Measurements from ENCODE around the gene AXDND1.
A peak's percentile ranks its signal among the peaks of the same experiment; 100 is the strongest.
"Not testable (repeated sequence)": the region's sequence is repeated elsewhere in the genome, so short reads cannot be mapped to it uniquely, and the experiment has no call there.

The AXDND1 gene, protein sequence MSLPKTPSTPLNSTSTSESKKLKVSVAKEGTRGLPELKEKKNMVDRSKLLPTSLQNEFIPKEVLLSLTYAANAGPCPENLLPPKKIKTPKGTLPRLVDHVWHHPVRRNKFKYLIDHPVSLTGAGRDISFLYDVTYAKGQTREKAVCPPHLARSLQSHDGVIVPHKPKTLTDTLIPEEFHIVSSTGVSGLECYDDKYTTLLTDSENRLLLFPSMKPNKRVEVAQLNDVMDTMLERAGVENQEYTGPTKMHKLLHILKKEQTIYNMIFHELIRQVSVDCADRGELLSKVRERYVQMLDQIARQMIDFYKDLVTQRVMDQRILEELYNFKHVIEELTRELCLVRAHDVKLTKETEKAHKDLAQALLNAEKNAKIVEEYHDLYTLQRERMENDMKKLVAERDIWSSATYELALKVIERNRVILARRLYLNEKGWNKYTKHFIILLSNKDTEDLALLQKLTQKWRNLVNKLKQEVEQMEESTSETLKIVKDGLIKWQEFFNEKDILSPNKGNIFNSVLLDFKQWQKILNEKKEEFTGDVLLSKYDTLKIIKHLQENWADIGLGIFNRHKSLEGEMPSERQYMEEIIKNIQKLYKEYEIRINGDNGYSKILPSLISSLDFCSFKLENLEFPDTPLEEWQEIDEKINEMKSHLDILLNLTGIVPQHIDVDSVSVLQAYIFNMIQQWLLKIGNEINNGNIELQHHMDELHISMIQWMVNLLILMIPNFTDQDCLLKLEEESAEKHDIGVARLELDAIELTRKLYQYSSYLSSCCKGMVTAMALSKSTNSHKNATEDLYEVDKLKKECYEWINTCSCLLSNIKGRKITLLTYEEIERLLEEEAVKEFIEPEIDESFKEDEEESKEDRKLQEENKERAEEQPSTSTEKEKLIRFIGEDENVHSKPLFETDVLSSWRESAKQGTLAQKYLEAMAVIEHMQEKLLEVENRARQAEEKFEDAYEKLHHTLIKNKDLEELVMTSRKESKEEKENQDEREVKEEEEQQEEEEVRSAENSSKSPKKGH

DNA sequence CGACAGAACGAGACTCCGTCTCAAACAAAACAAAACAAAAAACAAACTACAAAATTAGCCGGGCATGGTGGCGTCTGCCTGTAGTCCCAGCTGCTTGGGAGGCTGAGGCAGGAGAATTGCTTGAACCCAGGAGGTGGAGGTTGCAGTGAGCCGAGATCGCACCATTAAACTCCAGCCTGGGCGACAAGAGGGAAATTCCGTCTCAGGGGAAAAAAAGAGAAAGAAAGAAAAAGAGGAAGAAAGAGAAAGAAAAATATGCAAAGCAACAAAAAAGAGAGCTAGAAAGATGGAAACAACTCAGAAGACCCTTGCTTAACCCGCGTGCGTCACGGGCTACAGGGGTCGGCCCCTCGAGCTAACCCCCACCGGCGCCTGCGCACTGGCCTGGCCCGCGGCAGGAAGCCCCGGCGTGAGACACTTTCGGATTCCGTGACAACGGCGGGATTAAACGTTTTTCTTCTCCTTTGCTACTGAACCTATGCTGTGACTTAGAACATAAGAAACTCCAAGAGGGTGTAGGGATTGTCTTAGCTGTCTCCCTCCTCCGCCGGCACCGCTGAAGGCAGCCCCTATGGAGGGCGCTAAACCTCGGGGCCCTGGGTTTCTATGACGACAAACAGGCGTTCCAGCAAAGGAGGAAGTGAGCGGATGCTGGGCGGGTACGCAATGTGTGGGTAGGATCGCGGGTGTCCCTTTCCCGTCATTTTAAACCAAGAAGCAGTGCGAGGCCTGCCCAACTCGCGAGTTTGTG, at the start of gene AXDND1:
Gene AXDND1 (plus strand): TSS at position 630 of the 751 bp plus-strand sequence. CDS start 539 bp downstream, outside the sequence.
- peak; percentile 97 for DNase-seq (ENCODE audit: low spot score)

DNA sequence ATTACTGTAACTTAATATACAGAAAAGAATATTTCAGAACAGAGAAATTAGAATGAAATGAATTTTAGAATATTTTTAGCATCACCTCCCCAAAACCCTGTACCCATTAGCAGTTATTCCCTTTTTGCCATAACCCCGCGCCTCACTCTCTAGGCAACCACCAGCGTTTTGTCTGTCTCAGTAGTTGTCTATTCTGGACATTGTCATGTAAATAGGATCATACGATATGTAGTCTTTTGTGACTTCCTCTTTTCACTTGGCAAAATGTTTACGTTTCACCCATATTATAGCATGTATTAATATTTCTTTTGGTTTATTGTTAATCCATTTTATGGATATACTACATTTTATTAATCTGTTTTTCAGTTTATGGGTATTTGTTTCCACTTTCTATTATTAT, 47.3 kb upstream of the AXDND1 start:
- no peak for DNase-seq (ENCODE audit: low spot score)

DNA sequence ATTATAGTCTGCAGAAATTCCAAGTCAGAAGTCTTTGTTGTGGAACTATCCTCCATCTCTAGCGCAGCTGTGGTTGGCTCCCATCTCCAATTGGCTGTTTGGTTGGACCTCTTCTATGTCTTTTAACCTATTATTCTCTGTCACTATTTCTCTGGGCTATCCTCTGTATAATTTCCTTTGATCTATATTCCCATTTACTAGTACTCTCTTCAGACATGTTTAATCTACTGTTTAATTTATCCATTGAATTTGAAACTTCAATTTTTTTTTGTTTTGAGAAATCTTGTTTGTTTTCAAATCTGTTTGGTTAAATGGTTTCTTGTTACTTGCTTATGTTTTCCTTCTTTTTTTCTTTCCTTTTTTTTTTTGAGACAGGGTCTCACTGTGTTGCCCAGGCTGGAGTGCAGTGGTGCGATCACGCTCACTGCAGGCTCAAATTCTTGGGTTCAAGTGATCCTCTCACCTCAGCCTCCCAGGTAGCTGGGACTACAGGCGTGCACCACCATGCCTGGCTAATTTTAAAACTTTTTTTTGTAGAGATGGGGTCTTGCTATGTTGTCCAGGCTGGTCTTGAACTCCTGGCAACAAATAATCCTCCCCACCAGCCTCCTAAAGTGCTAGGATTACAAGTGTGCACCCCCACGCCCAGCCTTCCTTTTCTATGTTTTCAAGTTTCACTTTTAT, 44.1 kb upstream of the AXDND1 start:
- DNase-seq (ENCODE audit: low spot score), result no peak

- no peak for DNase-seq (ENCODE audit: low spot score)
Observed at GRCh38 chr1:179322557-179322956, 43.2 kb upstream of the AXDND1 start.

DNA sequence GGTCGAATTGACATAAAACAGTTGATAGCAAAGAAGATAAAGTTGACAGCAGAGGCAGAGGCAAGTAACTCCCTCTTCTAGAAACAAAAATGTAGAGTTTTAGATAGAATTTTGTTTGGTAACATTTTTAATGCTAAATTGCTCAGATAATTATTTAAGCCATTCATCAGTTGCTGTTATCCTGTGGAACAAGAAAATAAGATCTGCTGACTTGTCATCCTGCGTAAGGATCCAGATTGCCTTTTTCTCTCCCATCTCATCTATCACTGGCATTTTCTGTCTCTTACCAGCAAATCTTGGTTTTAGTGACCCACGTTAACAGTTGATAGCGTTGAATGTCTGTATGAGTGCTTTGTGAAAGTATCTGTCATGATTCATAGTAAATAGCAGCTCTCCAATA, 42.3 kb upstream of the AXDND1 start:
- DNase-seq (ENCODE audit: low spot score), result no peak

DNA sequence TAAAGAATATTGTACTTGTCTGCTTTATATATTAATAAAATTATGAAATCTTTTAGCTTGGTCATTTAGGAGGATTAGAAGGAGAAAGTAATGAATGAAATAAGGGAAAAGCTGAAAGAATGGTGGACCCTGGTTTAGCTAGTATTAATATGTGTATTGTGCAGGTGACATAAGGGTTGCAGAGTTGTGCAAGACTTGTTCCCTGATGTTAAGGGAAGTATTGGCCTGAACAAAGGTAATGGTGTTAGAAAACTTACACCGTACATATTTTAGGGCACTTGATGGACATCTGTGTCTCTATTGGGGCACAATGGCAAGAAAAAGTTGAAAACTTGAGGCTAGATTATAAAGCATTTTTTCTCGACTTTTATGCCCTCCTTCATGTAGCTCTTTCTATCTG, 39.9 kb upstream of the AXDND1 start:
- no peak for DNase-seq (ENCODE audit: low spot score)

DNA sequence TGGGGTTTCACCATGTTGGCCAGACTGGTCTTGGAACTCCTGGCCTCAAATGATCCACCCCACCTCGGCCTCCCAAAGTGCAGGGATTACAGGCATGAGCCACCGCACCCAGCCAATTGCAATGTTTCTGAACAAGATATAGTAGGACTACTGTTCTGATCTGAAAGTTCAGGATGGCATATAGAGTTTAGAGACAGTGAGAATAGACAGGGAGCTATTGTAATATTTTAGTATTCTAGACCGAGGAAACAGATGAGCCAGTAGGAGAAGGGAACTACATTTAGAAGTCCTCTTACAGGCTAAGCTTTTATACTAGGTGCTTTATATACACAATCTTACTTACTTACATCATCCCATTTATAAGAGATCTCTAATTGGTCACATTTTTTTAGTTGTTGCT, 39.0 kb upstream of the AXDND1 start:
- no peak for DNase-seq (ENCODE audit: low spot score)

GRCh38 chr1:179327196-179327595, 38.6 kb upstream of the AXDND1 start:
- DNase-seq (ENCODE audit: low spot score), result no peak

DNA sequence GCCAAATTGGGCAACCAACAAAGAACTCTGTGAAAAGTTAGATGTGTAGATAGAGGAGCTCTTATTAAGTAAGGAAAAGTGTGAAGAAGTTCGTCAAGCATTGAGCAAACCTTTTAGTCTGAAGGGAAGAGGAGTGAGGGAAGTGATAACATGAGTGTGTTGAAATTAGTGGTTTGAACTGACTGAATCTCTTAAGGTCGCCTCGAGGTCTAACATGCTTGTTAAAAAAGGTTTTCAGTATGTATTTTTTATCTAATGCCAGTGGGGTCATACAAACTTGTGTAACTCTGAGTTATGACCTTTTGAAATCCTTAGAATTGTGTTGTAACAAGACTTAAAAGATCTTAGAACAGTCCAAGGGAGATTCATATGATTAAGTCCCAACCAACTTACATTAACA, 38.1 kb upstream of the AXDND1 start:
- DNase-seq (ENCODE audit: low spot score), result no peak

- no peak for DNase-seq (ENCODE audit: low spot score)
Observed at GRCh38 chr1:179329862-179330261, 35.9 kb upstream of the AXDND1 start.

DNA sequence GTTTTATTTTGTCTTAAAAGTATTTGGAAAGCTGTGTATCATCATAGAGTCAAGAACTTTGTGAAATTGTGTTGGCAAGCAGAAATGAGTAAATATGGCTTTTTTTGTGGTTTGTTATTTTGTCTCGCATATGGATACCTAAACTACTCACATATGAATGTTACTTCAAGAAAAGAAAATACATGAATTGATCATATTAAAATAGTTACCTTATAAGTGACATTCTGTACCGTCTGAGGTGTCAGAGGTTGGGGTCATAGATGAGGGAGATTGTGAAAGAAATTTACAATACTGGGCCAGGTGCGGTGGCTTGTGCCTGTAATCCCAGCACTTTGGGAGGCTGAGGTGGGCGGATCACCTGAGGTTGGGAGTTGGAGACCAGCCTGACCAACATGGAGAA, 31.3 kb upstream of the AXDND1 start:
- DNase-seq (ENCODE audit: low spot score), result no peak

- DNase-seq (ENCODE audit: low spot score), result no peak
Observed at GRCh38 chr1:179337288-179337687, 28.5 kb upstream of the AXDND1 start.

DNA sequence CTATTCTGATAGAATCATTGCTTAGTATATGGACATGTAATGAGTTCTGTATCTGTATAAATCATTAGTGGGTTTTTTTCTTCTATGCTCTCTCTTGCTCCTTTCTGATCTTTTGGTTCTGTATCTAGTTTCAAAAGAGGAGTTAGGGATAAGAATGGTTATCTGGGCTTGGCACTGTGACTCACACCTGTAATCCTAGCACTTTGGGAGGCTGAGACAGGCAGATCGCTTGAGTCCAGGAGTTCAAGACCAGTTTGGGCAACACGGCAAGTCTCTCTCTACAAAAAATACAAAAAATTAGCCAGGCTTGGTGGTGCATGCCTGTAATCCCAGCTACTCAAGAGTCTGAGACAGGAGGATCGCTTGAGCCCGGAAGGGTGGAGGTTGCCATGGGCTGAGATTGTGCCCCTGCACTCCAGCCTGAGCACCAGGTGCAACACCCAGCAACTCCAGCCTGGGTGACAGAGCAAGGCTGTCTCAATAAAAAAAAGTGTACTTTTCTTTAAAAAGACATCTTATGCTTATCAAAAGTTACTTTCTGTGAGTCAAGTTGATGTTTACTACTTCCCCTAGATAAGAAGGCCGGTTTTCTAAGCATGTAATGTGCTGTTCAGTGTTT, 27.7 kb upstream of the AXDND1 start:
- DNase-seq (ENCODE audit: low spot score), result no peak

GRCh38 chr1:179340918-179341317, 24.9 kb upstream of the AXDND1 start:
- no peak for DNase-seq (ENCODE audit: low spot score)

- DNase-seq (ENCODE audit: low spot score), result no peak
Observed at GRCh38 chr1:179341943-179342547, 23.7 kb upstream of the AXDND1 start.

DNA sequence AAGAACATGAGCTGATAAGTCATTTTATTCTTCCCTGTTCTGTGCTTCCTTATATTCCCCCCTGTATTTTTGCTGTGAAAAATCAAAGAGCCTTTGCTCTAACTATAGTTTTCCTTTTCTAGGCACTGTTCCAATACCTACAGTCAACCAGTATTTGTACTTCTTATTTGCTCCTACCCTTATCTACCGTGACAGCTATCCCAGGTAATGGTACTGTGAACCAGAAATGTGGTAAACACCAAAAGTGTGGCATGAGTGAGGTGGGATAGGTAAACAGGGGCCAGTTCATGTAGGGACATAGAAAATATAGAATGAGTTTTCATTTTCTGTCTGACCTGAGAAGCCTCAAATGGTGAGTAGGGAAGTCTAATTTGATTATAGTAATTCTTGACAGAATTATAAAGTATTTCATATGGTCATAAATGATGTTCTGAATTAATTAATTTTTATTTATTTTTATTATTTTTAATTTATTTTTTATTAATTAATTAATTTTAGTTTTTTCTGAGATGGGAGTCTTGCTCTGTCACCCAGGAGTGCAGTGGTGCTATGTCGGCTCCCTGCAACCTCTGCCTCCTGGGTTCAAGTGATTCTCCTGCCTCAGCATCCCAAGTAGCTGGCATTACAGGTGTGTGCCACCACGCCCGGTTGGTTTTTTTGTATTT, 22.9 kb upstream of the AXDND1 start:
- DNase-seq (ENCODE audit: low spot score), result no peak

GRCh38 chr1:179351281-179351680, 14.5 kb upstream of the AXDND1 start:
- no peak for DNase-seq (ENCODE audit: low spot score)

DNA sequence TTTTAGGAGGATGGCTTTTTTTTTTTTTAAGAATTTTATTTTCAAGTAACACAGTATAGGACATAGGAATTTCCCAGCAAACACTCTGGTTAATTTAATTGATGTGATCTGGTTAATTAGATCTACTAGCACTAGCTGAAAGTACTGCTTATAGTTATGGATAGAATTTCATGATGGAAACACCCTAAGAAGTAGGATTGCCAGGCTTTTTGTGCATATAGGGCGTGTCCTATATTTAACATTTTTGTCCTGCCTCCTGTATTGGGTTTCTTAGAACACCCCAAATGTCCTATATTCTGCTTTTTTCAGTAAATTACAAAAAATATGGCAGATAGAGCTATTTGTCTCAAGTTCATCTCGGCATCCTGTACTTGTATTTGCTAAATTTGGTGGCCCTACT, 13.5 kb upstream of the AXDND1 start:
- DNase-seq (ENCODE audit: low spot score), result no peak

DNA sequence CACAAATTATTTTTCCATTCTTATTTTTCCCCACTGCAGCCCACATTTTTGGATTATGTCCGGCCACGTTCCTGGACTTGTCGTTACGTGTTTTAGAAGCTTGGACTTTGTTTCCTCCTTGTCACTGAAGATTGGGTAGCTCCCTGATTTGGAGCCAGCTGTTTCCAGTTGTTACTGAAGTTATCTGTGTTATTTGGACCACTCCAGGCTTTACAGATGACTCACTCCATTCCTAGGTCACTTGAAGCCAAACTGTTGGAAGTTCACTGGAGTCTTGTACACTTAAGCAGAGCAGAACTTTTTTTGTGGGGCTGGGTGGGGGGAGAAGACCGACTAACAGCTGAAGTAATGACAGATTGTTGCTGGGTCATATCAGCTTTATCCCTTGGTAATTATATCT, 12.2 kb upstream of the AXDND1 start:
- no peak for DNase-seq (ENCODE audit: low spot score)

DNA sequence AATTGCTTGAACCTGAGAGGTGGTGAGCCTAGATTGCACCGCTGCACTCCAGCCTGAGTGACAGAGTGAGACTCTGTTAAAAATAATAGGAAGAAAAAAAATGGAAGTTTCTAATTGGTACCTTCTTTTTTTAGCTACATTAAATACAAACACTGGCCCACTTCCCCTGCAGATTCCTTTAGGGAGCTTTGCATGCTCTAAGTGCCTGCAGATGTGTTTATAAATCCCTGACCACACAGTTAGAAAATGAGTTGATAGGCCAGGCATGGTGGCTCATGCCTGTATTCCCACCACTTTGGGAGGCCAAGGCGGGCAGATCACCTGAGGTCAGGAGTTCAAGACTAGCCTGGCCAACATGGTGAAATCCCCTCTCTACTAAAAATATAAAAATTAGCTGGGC, 4.1 kb upstream of the AXDND1 start:
- DNase-seq (ENCODE audit: low spot score), result not testable (repeated sequence)

Measured in NAMALWA (cell line).